ENCODE measurements around the gene CGB3.

Gene CGB3

DNA sequence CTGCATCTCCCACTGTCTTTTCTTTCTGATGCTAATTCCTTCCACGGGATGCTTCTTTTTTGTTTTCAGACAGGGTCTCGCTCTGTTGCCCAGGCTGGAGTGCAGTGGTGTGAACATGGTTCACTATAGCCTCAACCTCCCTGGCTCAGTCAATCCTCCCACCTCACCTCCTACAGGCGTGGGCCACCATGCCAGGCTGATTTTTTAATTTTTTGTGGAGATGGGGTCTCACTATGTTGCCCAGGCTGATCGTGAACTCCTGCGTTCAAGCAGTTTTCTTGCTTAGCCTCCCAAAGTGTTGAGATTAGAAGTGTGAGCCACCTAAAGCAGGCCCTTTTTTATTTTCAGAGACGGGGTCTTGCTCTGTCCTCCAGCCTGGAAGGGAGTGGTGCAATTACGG lies 35.8 kb downstream of the CGB3 start:
- no peak overlapping the region for H3K4me3 ChIP-seq (ENCODE audit: low read depth, low read length)
- H3K27me3 ChIP-seq (replicated peaks), result no peaks in the 10 kb centered on the region
- TF ChIP-seq, protein P1, sequence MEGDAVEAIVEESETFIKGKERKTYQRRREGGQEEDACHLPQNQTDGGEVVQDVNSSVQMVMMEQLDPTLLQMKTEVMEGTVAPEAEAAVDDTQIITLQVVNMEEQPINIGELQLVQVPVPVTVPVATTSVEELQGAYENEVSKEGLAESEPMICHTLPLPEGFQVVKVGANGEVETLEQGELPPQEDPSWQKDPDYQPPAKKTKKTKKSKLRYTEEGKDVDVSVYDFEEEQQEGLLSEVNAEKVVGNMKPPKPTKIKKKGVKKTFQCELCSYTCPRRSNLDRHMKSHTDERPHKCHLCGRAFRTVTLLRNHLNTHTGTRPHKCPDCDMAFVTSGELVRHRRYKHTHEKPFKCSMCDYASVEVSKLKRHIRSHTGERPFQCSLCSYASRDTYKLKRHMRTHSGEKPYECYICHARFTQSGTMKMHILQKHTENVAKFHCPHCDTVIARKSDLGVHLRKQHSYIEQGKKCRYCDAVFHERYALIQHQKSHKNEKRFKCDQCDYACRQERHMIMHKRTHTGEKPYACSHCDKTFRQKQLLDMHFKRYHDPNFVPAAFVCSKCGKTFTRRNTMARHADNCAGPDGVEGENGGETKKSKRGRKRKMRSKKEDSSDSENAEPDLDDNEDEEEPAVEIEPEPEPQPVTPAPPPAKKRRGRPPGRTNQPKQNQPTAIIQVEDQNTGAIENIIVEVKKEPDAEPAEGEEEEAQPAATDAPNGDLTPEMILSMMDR (IDR thresholded peaks at IDR 0.05; ENCODE audit: low read depth, low read length, missing control alignments), result no peak
- H3K36me3 ChIP-seq (replicated peaks), result peaks cover 51% of the 10 kb centered on the region
- in situ Hi-C loops (cut with HindIII; ENCODE audit: low pct_ligation_motif_present, low sequenced_read_pairs), result no loop called here
- no peak for DNase-seq
- no peak overlapping the region for H3K27ac ChIP-seq

DNA sequence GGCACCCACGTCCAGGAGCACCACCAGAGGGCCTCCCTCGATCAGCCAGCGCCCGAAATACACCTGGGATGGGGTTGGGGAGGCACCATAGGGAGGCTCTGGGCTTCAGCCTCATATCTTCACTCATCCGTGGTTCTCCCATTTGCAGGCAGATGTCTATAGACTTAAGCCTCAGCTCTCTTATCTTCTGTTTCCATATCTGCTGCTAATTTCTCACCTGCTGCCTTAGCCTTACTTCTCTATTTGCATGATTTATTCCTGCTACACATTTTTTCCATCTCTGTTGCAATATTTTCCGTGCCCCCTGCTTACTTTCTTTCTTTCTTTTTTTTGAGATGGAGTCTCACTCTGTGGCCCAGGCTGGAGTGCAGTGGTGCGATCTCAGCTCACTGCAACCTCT lies 36.8 kb downstream of the CGB3 start:
- H3K27ac ChIP-seq, result no peak overlapping the region
- no peaks in the 10 kb centered on the region for H3K27me3 ChIP-seq (replicated peaks)
- in situ Hi-C loops (cut with HindIII; ENCODE audit: low pct_ligation_motif_present, low sequenced_read_pairs), result no loop called here
- TF ChIP-seq, protein P1 (IDR thresholded peaks at IDR 0.05; ENCODE audit: low read depth, low read length, missing control alignments), result no peak
- DNase-seq, result no peak
- H3K4me3 ChIP-seq (ENCODE audit: low read depth, low read length), result no peak overlapping the region
- peaks cover 60% of the 10 kb centered on the region for H3K36me3 ChIP-seq (replicated peaks)

GRCh38 chr19:48986211-48986610 lies 37.9 kb downstream of the CGB3 start:
- H3K4me3 ChIP-seq (ENCODE audit: low read depth, low read length), result no peak overlapping the region
- DNase-seq, result no peak
- H3K27ac ChIP-seq, result no peak overlapping the region
- TF ChIP-seq, protein P1 (IDR thresholded peaks at IDR 0.05; ENCODE audit: low read depth, low read length, missing control alignments), result no peak
- H3K36me3 ChIP-seq (replicated peaks), result peaks cover 64% of the 10 kb centered on the region
- no peaks in the 10 kb centered on the region for H3K27me3 ChIP-seq (replicated peaks)
- in situ Hi-C loops (cut with HindIII; ENCODE audit: low pct_ligation_motif_present, low sequenced_read_pairs), result no loop called here

DNA sequence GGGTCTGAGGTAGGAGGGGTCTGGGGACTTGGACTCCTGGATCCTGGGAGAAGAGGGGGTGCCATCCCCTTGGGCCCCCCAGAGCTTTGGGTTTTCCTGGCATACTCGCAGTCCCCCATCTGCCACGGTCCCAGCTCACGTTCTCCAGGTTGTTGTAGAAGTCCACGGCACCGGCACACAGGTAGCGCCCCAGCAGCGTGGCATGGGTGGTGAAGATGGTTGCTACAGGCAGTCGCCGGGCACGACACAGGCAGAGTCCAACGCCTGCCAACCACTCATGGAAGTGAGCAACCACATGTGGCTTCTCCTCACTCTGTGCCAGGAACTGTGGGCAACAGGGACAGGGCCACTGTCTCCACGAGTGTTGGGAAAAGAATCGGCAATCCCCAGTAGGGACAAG lies 38.4 kb downstream of the CGB3 start:
- H3K27ac ChIP-seq, result no peak overlapping the region
- in situ Hi-C loops (cut with HindIII; ENCODE audit: low pct_ligation_motif_present, low sequenced_read_pairs), result no loop called here
- DNase-seq, result no peak

GRCh38 chr19:48982280-48982679 lies 41.9 kb downstream of the CGB3 start:
- in situ Hi-C loops (cut with HindIII; ENCODE audit: low pct_ligation_motif_present, low sequenced_read_pairs), result no loop called here
- no peak for DNase-seq
- no peak overlapping the region for H3K27ac ChIP-seq
- TF ChIP-seq, protein P1 (IDR thresholded peaks at IDR 0.05; ENCODE audit: low read depth, low read length, missing control alignments), result no peak
- peaks cover 51% of the 10 kb centered on the region for H3K36me3 ChIP-seq (replicated peaks)
- H3K4me3 ChIP-seq (ENCODE audit: low read depth, low read length), result no peak overlapping the region
- H3K27me3 ChIP-seq (replicated peaks), result no peaks in the 10 kb centered on the region

More for the DNA sequence above, 38.4 kb downstream of the CGB3 start:
- peaks cover 66% of the 10 kb centered on the region for H3K36me3 ChIP-seq (replicated peaks)
- no peaks in the 10 kb centered on the region for H3K27me3 ChIP-seq (replicated peaks)
- H3K4me3 ChIP-seq (ENCODE audit: low read depth, low read length), result no peak overlapping the region
- TF ChIP-seq, protein P1 (IDR thresholded peaks at IDR 0.05; ENCODE audit: low read depth, low read length, missing control alignments), result no peak

- Histone ChIP-seq H3K27me3 (replicated peaks) (no peaks in the 10 kb centered on the region), H3K27ac (no peak overlapping the region), H3K36me3 (replicated peaks) (peaks cover 29% of the 10 kb centered on the region), H3K4me3 (ENCODE audit: low read depth, low read length) (no peak overlapping the region)
- in situ Hi-C loops (cut with HindIII; ENCODE audit: low pct_ligation_motif_present, low sequenced_read_pairs), result no loop called here
- no peak for DNase-seq
- TF ChIP-seq, protein P1 (IDR thresholded peaks at IDR 0.05; ENCODE audit: low read depth, low read length, missing control alignments), result no peak
Measured at GRCh38 chr19:48977061-48977460, 47.1 kb downstream of the CGB3 start.

Data from brain microvascular endothelial cell (primary cell).